ENCODE data around the gene AUTS2.

Gene AUTS2

GRCh38 chr7:70660154-70660818 is 1062.0 kb downstream of the AUTS2 start:
- no peak for DNase-seq (ENCODE audit: low read depth)
- H3K4me3 ChIP-seq (ENCODE audit: low read length) = no peak overlapping the region
- TF ChIP-seq CTCF (conservative IDR thresholded peaks at IDR 0.05; ENCODE audit: low read depth, low read length) = no peak

GRCh38 chr7:70660819-70661191 is 1062.5 kb downstream of the AUTS2 start:
- no peak for DNase-seq (ENCODE audit: low read depth)
- TF ChIP-seq CTCF (conservative IDR thresholded peaks at IDR 0.05; ENCODE audit: low read depth, low read length) = no peak
- H3K4me3 ChIP-seq (ENCODE audit: low read length) = no peak overlapping the region

- TF ChIP-seq CTCF (conservative IDR thresholded peaks at IDR 0.05; ENCODE audit: low read depth, low read length) = no peak
- H3K4me3 ChIP-seq (ENCODE audit: low read length) = no peak overlapping the region
- DNase-seq (ENCODE audit: low read depth) = no peak
These were observed 1065.4 kb downstream of the AUTS2 start for GRCh38 chr7:70663680-70664079.

- no peak for DNase-seq (ENCODE audit: low read depth)
- TF ChIP-seq CTCF (conservative IDR thresholded peaks at IDR 0.05; ENCODE audit: low read depth, low read length) = no peak
- no peak overlapping the region for H3K4me3 ChIP-seq (ENCODE audit: low read length)
These were observed 1067.7 kb downstream of the AUTS2 start for GRCh38 chr7:70665997-70666396.

GRCh38 chr7:70667406-70667805 is 1069.1 kb downstream of the AUTS2 start:
- no peak for DNase-seq (ENCODE audit: low read depth)
- H3K4me3 ChIP-seq (ENCODE audit: low read length) = no peak overlapping the region
- TF ChIP-seq CTCF (conservative IDR thresholded peaks at IDR 0.05; ENCODE audit: low read depth, low read length) = no peak

- H3K4me3 ChIP-seq (ENCODE audit: low read length) = no peak overlapping the region
- TF ChIP-seq CTCF (conservative IDR thresholded peaks at IDR 0.05; ENCODE audit: low read depth, low read length) = no peak
- no peak for DNase-seq (ENCODE audit: low read depth)
These were observed 1070.5 kb downstream of the AUTS2 start for GRCh38 chr7:70668606-70669358.

- no peak overlapping the region for H3K4me3 ChIP-seq (ENCODE audit: low read length)
- DNase-seq (ENCODE audit: low read depth) = no peak
- no peak for TF ChIP-seq CTCF (conservative IDR thresholded peaks at IDR 0.05; ENCODE audit: low read depth, low read length)
These were observed 1071.6 kb downstream of the AUTS2 start for GRCh38 chr7:70669854-70670253.
